A549 (cell line): ENCODE results near the gene PHTF1. TPM values are rescaled to one million over a fixed set of nuclear protein-coding genes. Genes with fewer than 3 reads are reported as not detected.

Source experiments
- ATAC-seq, 2 experiments: fragments of 200-7000 bp in 1 of 2; fragments of >200 bp in 1 of 2; cut with Nextera tagmentation in 1 of 2; cut with Tn5 transposase in 1 of 2; 3 replicates each; pipeline versions ENCODE4 v1.8.0 to v1.9.1; 2018 to 2020; ENCODE audit warnings: mild to moderate bottlenecking in 1 of 2, moderate library complexity in 1 of 2
- CTCF ChIA-PET: fragments of 300-600 bp; sonication (Branson Sonifier 250); formaldehyde crosslinking; extraction: SDS; loops from one replicate; lab custom pipeline; 2021; ENCODE audit warnings: antibody characterized with exemption, inconsistent platforms; lab: Yijun Ruan, JAX
- POLR2A ChIA-PET: fragments of 350-600 bp; formaldehyde crosslinking; extraction: SDS; loops from one replicate; lab custom pipeline; 2021; ENCODE audit warnings: antibody characterized with exemption, inconsistent platforms; lab: Yijun Ruan, JAX
- DNase-seq, 2 experiments: peaks; one replicate each; pipeline versions ENCODE4 v3.0.0 to v3.0.0-alpha.2; 2011 to 2016; ENCODE audit warnings: low read depth in 1 of 2, low spot score in 1 of 2
- FAIRE-seq: peaks from 2 replicates; lab custom pipeline; 2011; peaks lifted over from hg19 to GRCh38; lab: Jason Lieb, UNC
- H3K27ac ChIP-seq, 2 experiments: fragments of >200 bp; sonication (Bioruptor Twin); formaldehyde crosslinking; 3 replicates each; pipeline ENCODE4 v1.5.1; 2016 to 2017
- H3K4me1 ChIP-seq: fragments of >200 bp; sonication (Bioruptor Twin); formaldehyde crosslinking; 3 replicates; pipeline ENCODE4 v1.6.1; 2016
- H3K4me2 ChIP-seq: fragments of >200 bp; sonication (Bioruptor Twin); formaldehyde crosslinking; 3 replicates; pipeline ENCODE4 v1.6.1; 2016
- H3K4me3 ChIP-seq: fragments of >200 bp; sonication (Bioruptor Twin); formaldehyde crosslinking; 3 replicates; pipeline ENCODE4 v1.5.1; 2016
- H3K9me3 ChIP-seq: fragments of >200 bp; sonication (Bioruptor Twin); formaldehyde crosslinking; 3 replicates; pipeline ENCODE4 v1.6.1; 2016
- ATOH8 ChIP-seq: fragments of 250-450 bp; sonication (Bioruptor Pico); IDR thresholded peaks from 2 replicates; pipeline ENCODE4 v1.5.0; 2020; ENCODE audit warnings: low read depth, mild to moderate bottlenecking, moderate library complexity
- CEBPB ChIP-seq, 2 experiments: fragments of >200 bp in 1 of 2; sonication (Bioruptor Twin) in 1 of 2; formaldehyde crosslinking in 1 of 2; IDR thresholded peaks; 2 replicates each; pipeline ENCODE4 v1.6.1; 2012 to 2016
- CHD4 ChIP-seq: fragments of 200-600 bp; sonication (generic); IDR thresholded peaks from 2 replicates; pipeline ENCODE4 v1.6.1; 2016; ENCODE audit warnings: antibody characterized with exemption, mild to moderate bottlenecking, borderline replicate concordance
- E2F6 ChIP-seq: IDR thresholded peaks from 2 replicates; pipeline ENCODE4 v1.6.1; 2012; ENCODE audit warnings: low read depth, borderline replicate concordance
- EHF ChIP-seq: fragments of 250-450 bp; sonication (Bioruptor Pico); IDR thresholded peaks from 2 replicates; pipeline ENCODE4 v1.5.0; 2020; ENCODE audit warnings: mild to moderate bottlenecking
- EHMT2 ChIP-seq: fragments of 200-600 bp; sonication (generic); IDR thresholded peaks from 2 replicates; pipeline ENCODE4 v1.6.1; 2016; ENCODE audit warnings: antibody characterized with exemption, low read depth, mild to moderate bottlenecking, moderate library complexity
- ELK1 ChIP-seq: fragments of 150-350 bp; IDR thresholded peaks from 2 replicates; pipeline ENCODE4 v1.6.1; 2014; ENCODE audit warnings: low read depth, mild to moderate bottlenecking, low read length
- EP300 ChIP-seq, 2 experiments: fragments of >200 bp; sonication (Bioruptor Twin); formaldehyde crosslinking; IDR thresholded peaks; 2 replicates in 1 of 2; 3 replicates in 1 of 2; pipeline ENCODE4 v1.6.1; 2016 to 2017
- ESRRA ChIP-seq: fragments of 150-350 bp; IDR thresholded peaks from 2 replicates; pipeline ENCODE4 v1.6.1; 2014; ENCODE audit warnings: mild to moderate bottlenecking, low read length, borderline replicate concordance
- FOSL2 ChIP-seq, 2 experiments: fragments of 450-650 bp in 1 of 2; fragments of >200 bp in 1 of 2; sonication (Bioruptor Twin) in 1 of 2; formaldehyde crosslinking; IDR thresholded peaks; 2 replicates each; pipeline versions ENCODE4 v1.5.0 to v1.6.1; 2016 to 2020; ENCODE audit warnings: mild to moderate bottlenecking in 1 of 2, moderate library complexity in 1 of 2
- FOXS1 ChIP-seq: fragments of 250-450 bp; sonication (Bioruptor Pico); IDR thresholded peaks from 2 replicates; pipeline ENCODE4 v1.5.0; 2020; ENCODE audit warnings: mild to moderate bottlenecking, moderate library complexity
- GATA3 ChIP-seq: IDR thresholded peaks from 2 replicates; pipeline ENCODE4 v1.6.1; 2012; ENCODE audit warnings: borderline replicate concordance
- HES2 ChIP-seq: fragments of >200 bp; sonication (Bioruptor Twin); formaldehyde crosslinking; IDR thresholded peaks from 2 replicates; pipeline ENCODE4 v1.6.1; 2016
- HOXB5 ChIP-seq: fragments of 250-450 bp; sonication (Bioruptor Pico); IDR thresholded peaks from 2 replicates; pipeline ENCODE4 v1.5.0; 2020; ENCODE audit warnings: mild to moderate bottlenecking, moderate library complexity
- JUNB ChIP-seq: fragments of >200 bp; sonication (Bioruptor Twin); formaldehyde crosslinking; IDR thresholded peaks from 2 replicates; pipeline ENCODE4 v1.6.1; 2016
- KDM5A ChIP-seq: fragments of 200-600 bp; sonication (generic); IDR thresholded peaks from 2 replicates; pipeline ENCODE4 v1.6.1; 2016; ENCODE audit warnings: antibody characterized with exemption, mild to moderate bottlenecking
- MAFK ChIP-seq: fragments of 450-650 bp; IDR thresholded peaks from 2 replicates; pipeline ENCODE4 v1.6.1; 2014; ENCODE audit not compliant: partially characterized antibody
- MYC ChIP-seq: IDR thresholded peaks from 2 replicates; pipeline ENCODE4 v1.6.1; 2012; ENCODE audit warnings: mild to moderate bottlenecking, inconsistent platforms, low read length, improper control_type of control experiment, borderline replicate concordance
- NFE2L2 ChIP-seq: fragments of 150-350 bp; conservative IDR thresholded peaks from 2 replicates; pipeline ENCODE4 v1.6.1; 2014; ENCODE audit warnings: low read length
- PHF8 ChIP-seq: fragments of 200-600 bp; sonication (generic); IDR thresholded peaks from 2 replicates; pipeline ENCODE4 v1.6.1; 2016; ENCODE audit warnings: low read depth, mild to moderate bottlenecking, antibody characterized with exemption, moderate library complexity, borderline replicate concordance
- POLR2AphosphoS2 ChIP-seq: conservative IDR thresholded peaks from 2 replicates; pipeline ENCODE4 v1.6.1; 2012; ENCODE audit warnings: low read length, improper control_type of control experiment, inconsistent platforms
- RCOR1 ChIP-seq: fragments of 150-350 bp; IDR thresholded peaks from 2 replicates; pipeline ENCODE4 v1.6.1; 2014; ENCODE audit warnings: antibody characterized with exemption, low read length, low read depth
- RFX5 ChIP-seq: fragments of 450-650 bp; IDR thresholded peaks from 2 replicates; pipeline ENCODE4 v1.7.1; 2014; ENCODE audit warnings: antibody characterized with exemption, mild to moderate bottlenecking, moderate library complexity
- RNF2 ChIP-seq: fragments of 200-600 bp; sonication (generic); IDR thresholded peaks from 2 replicates; pipeline ENCODE4 v1.6.1; 2016; ENCODE audit warnings: low read depth, mild to moderate bottlenecking, antibody characterized with exemption, moderate library complexity, borderline replicate concordance
- SREBF2 ChIP-seq: fragments of 450-650 bp; IDR thresholded peaks from 2 replicates; pipeline ENCODE4 v1.6.1; 2014; ENCODE audit warnings: mild to moderate bottlenecking, moderate library complexity
- TFCP2L1 ChIP-seq: fragments of 250-450 bp; sonication (Bioruptor Pico); IDR thresholded peaks from 2 replicates; pipeline ENCODE4 v1.5.0; 2021; ENCODE audit warnings: mild to moderate bottlenecking
- TP53 ChIP-seq: fragments of 250-450 bp; sonication (Bioruptor Pico); IDR thresholded peaks from 2 replicates; pipeline ENCODE4 v1.5.0; 2021; ENCODE audit warnings: mild to moderate bottlenecking, moderate library complexity
- ZNF302 ChIP-seq: fragments of 250-450 bp; sonication (Bioruptor Pico); IDR thresholded peaks from 2 replicates; pipeline ENCODE4 v1.9.0; 2021; ENCODE audit warnings: inconsistent platforms, mild to moderate bottlenecking, moderate library complexity
- WGBS: methylation state at CpG from one replicate; pipeline ENCODE4 v1.1.6; 2017; ENCODE audit errors: missing lambda C conversion rate; 5-methylcytosine and 5-hydroxymethylcytosine counted together
- polyA plus RNA-seq, 4 experiments: library from polyadenylated mRNA; depleted of rRNA in 3 of 4; stranded (reverse); fragments of >200 nt; fragmentation: RNase III in 1 of 4; extraction: RNeasy Plus Mini Kit Qiagen cat#74134 plus additional on column Dnase treatment in 1 of 4; gene quantifications; 2 replicates in 3 of 4; 3 replicates in 1 of 4; pipeline ENCODE4 v1.2.3, GENCODE V29; 2011 to 2017
- TF ChIP-seq, protein P1 (sequence below): IDR thresholded peaks from 2 replicates; pipeline ENCODE4 v1.6.1; 2012
- TF ChIP-seq, protein P2 (sequence below): fragments of 450-650 bp; IDR thresholded peaks from 2 replicates; pipeline ENCODE4 v1.6.1; 2014; ENCODE audit warnings: antibody characterized with exemption

Gene PHTF1
- polyA plus RNA-seq, 2 of the 4 experiments (the other 2 are of a cell fraction), result 17.0 to 17.1 TPM

DNA sequence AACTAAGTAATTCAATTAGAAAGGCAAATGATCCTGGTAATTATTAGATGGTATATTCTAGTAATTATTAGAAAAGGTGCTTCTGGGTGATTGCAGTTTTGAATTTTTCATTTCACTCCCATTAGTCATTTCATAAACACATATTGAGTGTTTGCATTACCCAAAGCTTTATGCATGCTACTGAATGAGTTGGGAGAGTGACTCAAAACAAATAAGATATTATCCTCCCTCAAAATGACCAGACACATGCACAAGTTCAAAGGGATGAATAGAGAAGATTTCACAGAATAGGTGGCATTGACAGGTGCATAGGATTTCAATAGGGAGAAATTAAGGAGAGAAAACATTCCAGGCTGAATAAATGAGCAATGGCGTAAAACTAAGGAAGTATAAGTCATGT is 84.7 kb downstream of the PHTF1 start:
- CTCF ChIA-PET, result interaction anchor here (0.6 to 1.9 kb wide), 2 partner anchors 181 to 221 kb away, joined by 3 to 5 read pairs; no protein-coding TSS in a partner anchor
- DNase-seq (peak; percentile 36 to 51), ATAC-seq (peak; percentile 70 to 78; a peak in 4 of 6 replicates)
- 54% methylated on average over 1 of the region's 1 CpG for WGBS
- POLR2A ChIA-PET, result no interaction called here
- peak overlapping the region; percentile 61 for H3K4me2 ChIP-seq
- TF ChIP-seq JUNB (peak; percentile 87), ESRRA (no peak), RFX5 (no peak), CHD4 (no peak), HOXB5 (CRISPR knock-in tag) (no peak), FOXS1 (peak; percentile 53; the same call in 1 of the 2 replicates), GATA3 (peak; percentile 88; the same call in 1 of the 2 replicates), CEBPB (IDR thresholded peaks at IDR 0.05) (peak in 1 of 2 experiments; percentile 48; a peak in 1 of 4 replicates), FOSL2 (IDR thresholded peaks at IDR 0.05) (peak; percentile 80), FOSL2 (CRISPR knock-in tag; IDR thresholded peaks at IDR 0.05) (peak; percentile 90), TP53 (CRISPR knock-in tag) (no peak), EP300 (IDR thresholded peaks at IDR 0.05) (peak in 1 of 2 experiments; percentile 26; a peak in 1 of 5 replicates), TFCP2L1 (no peak)
- TF ChIP-seq, protein P1, sequence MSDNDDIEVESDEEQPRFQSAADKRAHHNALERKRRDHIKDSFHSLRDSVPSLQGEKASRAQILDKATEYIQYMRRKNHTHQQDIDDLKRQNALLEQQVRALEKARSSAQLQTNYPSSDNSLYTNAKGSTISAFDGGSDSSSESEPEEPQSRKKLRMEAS, result peak; percentile 52; the same call in 1 of the 2 replicates
- TF ChIP-seq, all 56 proteins: peak for 7
- peak; percentile 36 for FAIRE-seq
- Histone ChIP-seq H3K27ac (peak overlapping the region in 1 of 2 experiments; percentile 62; a peak in 3 of 6 replicates), H3K4me1 (peaks cover 43% of the 10 kb centered on the region), H3K4me3 (no peak overlapping the region), H3K9me3 (no peaks in the 10 kb centered on the region)

- no peak for ATAC-seq
- no peak overlapping the region for H3K4me2 ChIP-seq
- FAIRE-seq, result no peak
- no peak for DNase-seq
- H3K27ac ChIP-seq, result no peak overlapping the region
- POLR2A ChIA-PET, result no interaction called here
- H3K4me3 ChIP-seq, result no peak overlapping the region
- CTCF ChIA-PET, result interaction anchor here (1.1 to 1.2 kb wide), 2 partner anchors 414 to 532 kb away, joined by 3 read pairs; no protein-coding TSS in a partner anchor
- 90% methylated on average over 4 of the region's 4 CpGs for WGBS
- no peak for TF ChIP-seq HES2
- TF ChIP-seq CEBPB (IDR thresholded peaks at IDR 0.05), result no peak
- TF ChIP-seq, protein P2, sequence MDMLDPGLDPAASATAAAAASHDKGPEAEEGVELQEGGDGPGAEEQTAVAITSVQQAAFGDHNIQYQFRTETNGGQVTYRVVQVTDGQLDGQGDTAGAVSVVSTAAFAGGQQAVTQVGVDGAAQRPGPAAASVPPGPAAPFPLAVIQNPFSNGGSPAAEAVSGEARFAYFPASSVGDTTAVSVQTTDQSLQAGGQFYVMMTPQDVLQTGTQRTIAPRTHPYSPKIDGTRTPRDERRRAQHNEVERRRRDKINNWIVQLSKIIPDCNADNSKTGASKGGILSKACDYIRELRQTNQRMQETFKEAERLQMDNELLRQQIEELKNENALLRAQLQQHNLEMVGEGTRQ, result no peak
- TF ChIP-seq POLR2AphosphoS2, result no peak
- TF ChIP-seq ELK1, result no peak
- TF ChIP-seq MAFK, result no peak
- TF ChIP-seq NFE2L2, result no peak
- no peak for TF ChIP-seq TP53 (CRISPR knock-in tag)
- no peak for TF ChIP-seq JUNB
- no peak for TF ChIP-seq EP300 (IDR thresholded peaks at IDR 0.05)
- no peaks in the 10 kb centered on the region for H3K9me3 ChIP-seq
- H3K4me1 ChIP-seq, result peaks cover 39% of the 10 kb centered on the region
Measured at GRCh38 chr1:113672491-113672890, 86.8 kb downstream of the PHTF1 start.

GRCh38 chr1:113670650-113671049 is 88.6 kb downstream of the PHTF1 start:
- FAIRE-seq, result no peak
- ChIA-PET POLR2A (no interaction called here), CTCF (interaction anchor here (1.4 kb wide), 1 partner anchor 11 kb away, joined by 4 read pairs; no protein-coding TSS in a partner anchor)
- WGBS, result 100% methylated on average over 1 of the region's 1 CpG
- H3K4me1 ChIP-seq, result peaks cover 26% of the 10 kb centered on the region
- no peak overlapping the region for H3K27ac ChIP-seq
- no peak overlapping the region for H3K4me3 ChIP-seq
- H3K4me2 ChIP-seq, result no peak overlapping the region; the same call in 2 of the 3 replicates
- ATAC-seq, result no peak
- no peak for DNase-seq
- no peaks in the 10 kb centered on the region for H3K9me3 ChIP-seq
- TF ChIP-seq TP53 (CRISPR knock-in tag), result no peak
- TF ChIP-seq MAFK, result no peak
- no peak for TF ChIP-seq GATA3
- no peak for TF ChIP-seq SREBF2
- TF ChIP-seq KDM5A, result no peak
- no peak for TF ChIP-seq RCOR1
- no peak for TF ChIP-seq EP300 (IDR thresholded peaks at IDR 0.05)
- no peak for TF ChIP-seq MYC
- TF ChIP-seq ATOH8, result no peak
- TF ChIP-seq EHMT2, result no peak
- no peak for TF ChIP-seq JUNB
- no peak for TF ChIP-seq POLR2AphosphoS2
- no peak for TF ChIP-seq ZNF302 (CRISPR knock-in tag)
- no peak for TF ChIP-seq CHD4
- TF ChIP-seq E2F6, result no peak
- no peak for TF ChIP-seq EHF
- TF ChIP-seq PHF8, result no peak
- no peak for TF ChIP-seq RNF2
